ENCODE data around the gene AGFG2.
A peak's percentile ranks its signal among the peaks of the same experiment; 100 is the strongest.

Gene AGFG2

GRCh38 chr7:100565133-100565571 is 26.1 kb downstream of the AGFG2 start:
- no peak overlapping the region for H3K4me3 ChIP-seq
- no peak for TF ChIP-seq CTCF (IDR thresholded peaks at IDR 0.05)
- no peak for DNase-seq (ENCODE audit: low spot score)
- H3K27ac ChIP-seq, result no peak overlapping the region

- H3K27ac ChIP-seq, result no peak overlapping the region
- peak; percentile 69 for DNase-seq (ENCODE audit: low spot score)
- no peak for TF ChIP-seq CTCF (IDR thresholded peaks at IDR 0.05)
- H3K4me3 ChIP-seq, result no peak overlapping the region
Observed at GRCh38 chr7:100566018-100566531, 27.1 kb downstream of the AGFG2 start.

GRCh38 chr7:100567031-100567730 is 28.2 kb downstream of the AGFG2 start:
- no peak for DNase-seq (ENCODE audit: low spot score)
- H3K27ac ChIP-seq, result peak overlapping the region in 1 of 2 donors; percentile 16
- no peak overlapping the region for H3K4me3 ChIP-seq
- no peak for TF ChIP-seq CTCF (IDR thresholded peaks at IDR 0.05)

- Histone ChIP-seq H3K27ac (no peak overlapping the region), H3K4me3 (no peak overlapping the region)
- TF ChIP-seq CTCF (IDR thresholded peaks at IDR 0.05), result no peak
- no peak for DNase-seq (ENCODE audit: low spot score)
Observed at GRCh38 chr7:100567751-100568175, 28.8 kb downstream of the AGFG2 start.

- TF ChIP-seq CTCF (IDR thresholded peaks at IDR 0.05), result no peak
- no peak overlapping the region for H3K27ac ChIP-seq
- H3K4me3 ChIP-seq, result no peak overlapping the region
- DNase-seq (ENCODE audit: low spot score), result no peak
Observed at GRCh38 chr7:100568176-100568895, 29.3 kb downstream of the AGFG2 start.

- no peak overlapping the region for H3K27ac ChIP-seq
- peak overlapping the region; percentile 65 for H3K4me3 ChIP-seq
- TF ChIP-seq CTCF (IDR thresholded peaks at IDR 0.05), result no peak
- DNase-seq (ENCODE audit: low spot score), result no peak
Observed at GRCh38 chr7:100568896-100569844, 30.2 kb downstream of the AGFG2 start.

Measured in coronary artery (tissue), 2 donors.